Neural progenitor cell (in vitro differentiated cells): ENCODE data around the gene NIN.

Experiments used
- EZH2 ChIP-seq: fragments of 200-600 bp; sonication (generic); IDR thresholded peaks from 2 replicates; pipeline ENCODE4 v1.6.1; 2017; ENCODE audit warnings: antibody characterized with exemption, mild to moderate bottlenecking, moderate library complexity
- EZH2phosphoT487 ChIP-seq: fragments of 200-600 bp; sonication (generic); IDR thresholded peaks from 2 replicates; pipeline ENCODE4 v1.6.1; 2017; ENCODE audit warnings: antibody characterized with exemption
- TF ChIP-seq, protein P1 (sequence below): fragments of 200-600 bp; sonication (generic); IDR thresholded peaks from 2 replicates; pipeline ENCODE4 v1.5.1; 2017; ENCODE audit warnings: antibody characterized with exemption, mild to moderate bottlenecking

GRCh38 chr14:50770586-50770985 lies 60.4 kb downstream of the NIN start:
- TF ChIP-seq, protein P1, sequence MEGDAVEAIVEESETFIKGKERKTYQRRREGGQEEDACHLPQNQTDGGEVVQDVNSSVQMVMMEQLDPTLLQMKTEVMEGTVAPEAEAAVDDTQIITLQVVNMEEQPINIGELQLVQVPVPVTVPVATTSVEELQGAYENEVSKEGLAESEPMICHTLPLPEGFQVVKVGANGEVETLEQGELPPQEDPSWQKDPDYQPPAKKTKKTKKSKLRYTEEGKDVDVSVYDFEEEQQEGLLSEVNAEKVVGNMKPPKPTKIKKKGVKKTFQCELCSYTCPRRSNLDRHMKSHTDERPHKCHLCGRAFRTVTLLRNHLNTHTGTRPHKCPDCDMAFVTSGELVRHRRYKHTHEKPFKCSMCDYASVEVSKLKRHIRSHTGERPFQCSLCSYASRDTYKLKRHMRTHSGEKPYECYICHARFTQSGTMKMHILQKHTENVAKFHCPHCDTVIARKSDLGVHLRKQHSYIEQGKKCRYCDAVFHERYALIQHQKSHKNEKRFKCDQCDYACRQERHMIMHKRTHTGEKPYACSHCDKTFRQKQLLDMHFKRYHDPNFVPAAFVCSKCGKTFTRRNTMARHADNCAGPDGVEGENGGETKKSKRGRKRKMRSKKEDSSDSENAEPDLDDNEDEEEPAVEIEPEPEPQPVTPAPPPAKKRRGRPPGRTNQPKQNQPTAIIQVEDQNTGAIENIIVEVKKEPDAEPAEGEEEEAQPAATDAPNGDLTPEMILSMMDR: no peak
- TF ChIP-seq EZH2 (no peak), EZH2phosphoT487 (no peak)
